Measurements from ENCODE around the gene LRRC49. TPM values are rescaled to one million over a fixed set of nuclear protein-coding genes. Genes with fewer than 3 reads are reported as not detected.

LRRC49 gene
- total RNA-seq, 1 experiment from 2014 or later: 8.3 TPM

DNA sequence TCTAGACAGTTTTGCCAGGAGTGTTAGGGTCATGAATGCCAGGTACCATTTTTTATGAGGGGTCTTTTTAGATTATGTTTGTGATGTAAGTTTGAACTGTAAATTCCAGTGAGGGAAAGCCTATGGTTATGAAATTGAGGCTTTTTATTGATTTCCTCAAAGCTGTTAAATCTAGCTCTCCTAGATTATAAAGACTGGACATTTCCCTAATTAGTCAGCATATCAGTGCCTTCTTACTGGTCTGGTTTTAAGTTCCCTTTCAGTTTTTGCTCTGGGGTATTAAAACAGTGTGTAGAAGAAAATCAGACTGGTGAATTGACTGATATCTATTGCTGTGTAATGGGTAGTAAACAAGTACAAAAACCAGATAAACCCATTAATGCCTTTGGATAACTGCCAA, 39.2 kb downstream of the LRRC49 start:
- Histone ChIP-seq H2BK15ac (ENCODE audit: low read depth, low read length) (no peak overlapping the region), H3K4me2 (ENCODE audit: insufficient read depth, insufficient read length, low read length) (no peak overlapping the region)

More for the DNA sequence above, 39.2 kb downstream of the LRRC49 start:
- TF ChIP-seq, protein P1, sequence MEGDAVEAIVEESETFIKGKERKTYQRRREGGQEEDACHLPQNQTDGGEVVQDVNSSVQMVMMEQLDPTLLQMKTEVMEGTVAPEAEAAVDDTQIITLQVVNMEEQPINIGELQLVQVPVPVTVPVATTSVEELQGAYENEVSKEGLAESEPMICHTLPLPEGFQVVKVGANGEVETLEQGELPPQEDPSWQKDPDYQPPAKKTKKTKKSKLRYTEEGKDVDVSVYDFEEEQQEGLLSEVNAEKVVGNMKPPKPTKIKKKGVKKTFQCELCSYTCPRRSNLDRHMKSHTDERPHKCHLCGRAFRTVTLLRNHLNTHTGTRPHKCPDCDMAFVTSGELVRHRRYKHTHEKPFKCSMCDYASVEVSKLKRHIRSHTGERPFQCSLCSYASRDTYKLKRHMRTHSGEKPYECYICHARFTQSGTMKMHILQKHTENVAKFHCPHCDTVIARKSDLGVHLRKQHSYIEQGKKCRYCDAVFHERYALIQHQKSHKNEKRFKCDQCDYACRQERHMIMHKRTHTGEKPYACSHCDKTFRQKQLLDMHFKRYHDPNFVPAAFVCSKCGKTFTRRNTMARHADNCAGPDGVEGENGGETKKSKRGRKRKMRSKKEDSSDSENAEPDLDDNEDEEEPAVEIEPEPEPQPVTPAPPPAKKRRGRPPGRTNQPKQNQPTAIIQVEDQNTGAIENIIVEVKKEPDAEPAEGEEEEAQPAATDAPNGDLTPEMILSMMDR (conservative IDR thresholded peaks at IDR 0.05): no peak
- no peak overlapping the region for H3T11ph ChIP-seq (ENCODE audit: low read length)
- no peak overlapping the region for H2BK5ac ChIP-seq (ENCODE audit: insufficient read length, low read length)
- no peaks in the 10 kb centered on the region for H3K27me3 Mint-ChIP-seq (ENCODE audit: low read depth)
- H3K9ac ChIP-seq (ENCODE audit: extremely low read depth, insufficient read length, low read length): no peak overlapping the region
- DNase-seq: no peak
- H3K27ac ChIP-seq (ENCODE audit: insufficient read length, low read depth, low read length): no peak overlapping the region
- no peak overlapping the region for H3K4me3 Mint-ChIP-seq
- H2BK20ac ChIP-seq (ENCODE audit: low read depth, low read length, poor library complexity, severe bottlenecking): no peak overlapping the region
- no peaks in the 10 kb centered on the region for H3K23me2 ChIP-seq (ENCODE audit: insufficient read length, low read depth, low read length, poor library complexity, severe bottlenecking)
- no peaks in the 10 kb centered on the region for H3K4me1 Mint-ChIP-seq
- H2AK5ac ChIP-seq (ENCODE audit: insufficient read length, low read length): no peak overlapping the region
- no peaks in the 10 kb centered on the region for H3K36me3 Mint-ChIP-seq (ENCODE audit: insufficient read depth in 1 of 3, low read depth in 3 of 3)
- H3K79me1 ChIP-seq (ENCODE audit: insufficient read depth, low read depth, low read length, poor library complexity, severe bottlenecking): no peaks in the 10 kb centered on the region
- no peak overlapping the region for H2AFZ ChIP-seq (ENCODE audit: low read length)
- no peaks in the 10 kb centered on the region for H3K27me3 ChIP-seq (ENCODE audit: insufficient read depth, low read length)
- H3K27ac Mint-ChIP-seq: no peak overlapping the region
- H4K5ac ChIP-seq (ENCODE audit: insufficient read length, low read depth, low read length): no peak overlapping the region
- H3K9me3 ChIP-seq (ENCODE audit: control insufficient read depth, low read depth, low read length): no peaks in the 10 kb centered on the region
- H3K56ac ChIP-seq (ENCODE audit: insufficient read length, low read depth, low read length): no peak overlapping the region
- no peak overlapping the region for H4K8ac ChIP-seq (replicated peaks; ENCODE audit: insufficient read length, low read depth, low read length)
- H3K23ac ChIP-seq (ENCODE audit: insufficient read length, low read depth, low read length): no peak overlapping the region
- H3K79me2 ChIP-seq (ENCODE audit: insufficient read depth, low read length): no peaks in the 10 kb centered on the region
- H4K91ac ChIP-seq (ENCODE audit: insufficient read length, low read depth, low read length): no peak overlapping the region
- H2BK12ac ChIP-seq (ENCODE audit: insufficient read length, low read depth, low read length): no peak overlapping the region
- H3K4ac ChIP-seq (ENCODE audit: low read depth, low read length): no peak overlapping the region
- no peak overlapping the region for H2BK120ac ChIP-seq (ENCODE audit: low read depth, low read length, poor library complexity, severe bottlenecking)
- no peaks in the 10 kb centered on the region for H3K9me3 Mint-ChIP-seq
- no peak overlapping the region for H3K14ac ChIP-seq (ENCODE audit: insufficient read depth, low read length)
- no peaks in the 10 kb centered on the region for H4K20me1 ChIP-seq (ENCODE audit: control insufficient read depth, insufficient read depth, insufficient read length)
- no peak overlapping the region for H3K18ac ChIP-seq (ENCODE audit: insufficient read length, low read depth, low read length)
- H3K4me1 ChIP-seq (ENCODE audit: insufficient read depth, low read length): no peaks in the 10 kb centered on the region
